T-cell (primary cell): ENCODE measurements around the gene LDLRAD1. TPM values are rescaled to one million over a fixed set of nuclear protein-coding genes. Genes with fewer than 3 reads are reported as not detected.
"Not testable (repeated sequence)": the region's sequence is repeated elsewhere in the genome, so short reads cannot be mapped to it uniquely, and the experiment has no call there.

Experiments used
- ATAC-seq, 4 experiments: fragments of 200-7000 bp in 3 of 4; fragments of 150-1000 bp in 1 of 4; cut with Tn5 transposase; replicated peaks in 1 of 4; 1 replicate in 3 of 4; 2 replicates in 1 of 4; pipeline ENCODE4 v1.10.0; 2021; ENCODE audit warnings: moderate library complexity in 3 of 4, mild to moderate bottlenecking in 2 of 4, moderate number of reproducible peaks in 1 of 4
- CTCF ChIA-PET, 2 donors: fragments of 300-600 bp; sonication (Branson Sonifier 250); formaldehyde crosslinking; loops; one replicate each; lab custom pipeline; 2022; ENCODE audit warnings: antibody characterized with exemption in 2 of 2; lab: Charles Lee
- POLR2A ChIA-PET, 2 donors: fragments of 300-600 bp; sonication (Branson Sonifier 250); formaldehyde crosslinking; loops; one replicate each; lab custom pipeline; 2022; ENCODE audit warnings: antibody characterized with exemption in 2 of 2; lab: Charles Lee
- DNase-seq, 35 experiments: peaks; one replicate each; pipeline versions ENCODE4 v3.0.0 to v3.0.0-alpha.2; 2013 to 2023
- H3K27ac ChIP-seq: one replicate; pipeline ENCODE4 v1.5.1; 2013; ENCODE audit warnings: low read length
- H3K27me3 ChIP-seq, 2 experiments: replicated peaks in 1 of 2; 1 replicate in 1 of 2; 2 replicates in 1 of 2; pipeline versions ENCODE4 v1.6.1 to v1.7.0; 2013; ENCODE audit warnings: low read length in 1 of 2, mixed read lengths in 1 of 2; ENCODE audit not compliant: control insufficient read depth in 2 of 2, insufficient read depth in 2 of 2; ENCODE audit errors: extremely low read depth in 1 of 2
- H3K36me3 ChIP-seq, 2 donors: 1 replicate in 1 of 2; 2 replicates in 1 of 2; pipeline versions ENCODE4 v1.6.1 to v1.7.0; 2013; ENCODE audit warnings: low read length in 1 of 2; ENCODE audit not compliant: control insufficient read depth in 2 of 2, insufficient read depth in 1 of 2; ENCODE audit errors: extremely low read depth in 1 of 2
- H3K4me1 ChIP-seq, 2 experiments: 1 replicate in 1 of 2; 2 replicates in 1 of 2; pipeline versions ENCODE4 v1.6.1 to v1.7.0; 2013; ENCODE audit warnings: low read length in 2 of 2, mixed read lengths in 1 of 2; ENCODE audit not compliant: insufficient read depth in 2 of 2, control insufficient read depth in 1 of 2; ENCODE audit errors: extremely low read depth in 1 of 2
- H3K4me3 ChIP-seq, 2 donors: 1 replicate in 1 of 2; 2 replicates in 1 of 2; pipeline versions ENCODE4 v1.5.1 to v1.7.0; 2013; ENCODE audit warnings: mild to moderate bottlenecking in 2 of 2, low read length in 1 of 2, moderate library complexity in 1 of 2; ENCODE audit not compliant: control insufficient read depth in 1 of 2; ENCODE audit errors: extremely low read depth in 1 of 2
- H3K9me3 ChIP-seq: 2 replicates; pipeline ENCODE4 v1.7.0; 2013
- H3K27ac Mint-ChIP-seq, 2 donors: one replicate each; pipeline ENCODE4 v1.8.0; 2020 to 2021; ENCODE audit warnings: mild to moderate bottlenecking in 2 of 2, mixed read lengths in 2 of 2
- H3K27me3 Mint-ChIP-seq, 2 donors: one replicate each; pipeline ENCODE4 v1.8.0; 2021 to 2022; ENCODE audit warnings: mixed read lengths in 2 of 2
- H3K36me3 Mint-ChIP-seq: one replicate; pipeline ENCODE4 v1.8.0; 2021; ENCODE audit warnings: mixed read lengths
- H3K4me1 Mint-ChIP-seq, 3 donors: one replicate each; pipeline ENCODE4 v1.8.0; 2020 to 2022; ENCODE audit warnings: mixed read lengths in 3 of 3, mild to moderate bottlenecking in 1 of 3
- H3K4me3 Mint-ChIP-seq, 3 donors: one replicate each; pipeline ENCODE4 v1.8.0; 2020 to 2022; ENCODE audit warnings: mild to moderate bottlenecking in 3 of 3, mixed read lengths in 3 of 3, moderate library complexity in 3 of 3
- H3K9me3 Mint-ChIP-seq, 3 donors: one replicate each; pipeline ENCODE4 v1.8.0; 2020 to 2022; ENCODE audit warnings: mixed read lengths in 3 of 3
- WGBS: methylation state at CpG from one replicate; pipeline ENCODE4 v1.1.5; 2013; ENCODE audit warnings: missing lambda C conversion rate; ENCODE audit not compliant: insufficient coverage; 5-methylcytosine and 5-hydroxymethylcytosine counted together
- total RNA-seq, 35 experiments: library from RNA in 6 of 35; stranded (reverse) in 6 of 35; fragments of 120-200 nt in 1 of 35; gene quantifications; one replicate each; pipeline versions ENCODE4 v1.2.1 to v1.2.4 and lab custom pipeline; 2013 to 2026

The LDLRAD1 gene
- total RNA-seq, 5 donors from 2014 or later (not counting 1 experiment from before 2014, with no cell fraction given) = not detected

DNA sequence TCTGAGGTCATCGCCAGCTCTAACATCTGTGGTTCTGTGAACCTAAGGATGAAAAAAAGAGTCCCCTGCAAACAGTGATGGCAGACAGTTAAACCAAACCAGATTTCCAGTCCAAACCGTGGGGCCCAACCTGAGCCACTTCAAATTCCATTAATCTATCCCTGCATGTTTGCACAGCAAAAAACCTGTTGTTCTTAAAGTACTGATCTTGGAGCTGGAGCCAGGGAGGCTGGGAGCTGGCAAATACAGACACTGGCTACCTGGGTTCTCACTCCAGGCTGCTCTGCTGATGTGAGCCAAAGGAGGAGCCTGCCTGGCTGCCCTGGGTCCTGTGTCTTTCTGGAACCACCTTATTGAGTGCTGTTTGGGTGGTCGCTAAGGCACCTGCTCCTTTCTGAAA, 16.4 kb downstream of the LDLRAD1 start:
- Histone ChIP-seq H3K27me3 (peaks cover 0 to 6% of the 10 kb centered on the region in 2 experiments), H3K36me3 (no peaks in the 10 kb centered on the region), H3K9me3 (no peaks in the 10 kb centered on the region), H3K4me3 (no peak overlapping the region), H3K4me1 (no peaks in the 10 kb centered on the region), H3K27ac (no peak overlapping the region)
- no peaks in the 10 kb centered on the region for H3K36me3 Mint-ChIP-seq
- ChIA-PET CTCF (no interaction called here), POLR2A (no interaction called here)
- DNase-seq (no peak), ATAC-seq (no peak)
- no peak overlapping the region for H3K27ac Mint-ChIP-seq
- 100% methylated on average over 1 of the region's 3 CpGs for WGBS
- no peaks in the 10 kb centered on the region for H3K4me1 Mint-ChIP-seq
- H3K9me3 Mint-ChIP-seq = no peaks in the 10 kb centered on the region
- no peak overlapping the region for H3K4me3 Mint-ChIP-seq
- H3K27me3 Mint-ChIP-seq = peaks cover 3% of the 10 kb centered on the region in 2 donors

GRCh38 chr1:53999920-54000319, 18.1 kb downstream of the LDLRAD1 start:
- DNase-seq = no peak
- Histone ChIP-seq H3K9me3 (no peaks in the 10 kb centered on the region), H3K27ac (no peak overlapping the region), H3K4me1 (no peaks in the 10 kb centered on the region), H3K36me3 (no peaks in the 10 kb centered on the region), H3K4me3 (no peak overlapping the region), H3K27me3 (peaks cover 0 to 6% of the 10 kb centered on the region in 2 experiments)
- Mint-ChIP-seq H3K4me1 (no peaks in the 10 kb centered on the region), H3K9me3 (no peaks in the 10 kb centered on the region), H3K36me3 (no peaks in the 10 kb centered on the region), H3K27ac (no peak overlapping the region), H3K4me3 (no peak overlapping the region), H3K27me3 (no peaks in the 10 kb centered on the region)
- ChIA-PET CTCF (no interaction called here), POLR2A (no interaction called here)
- ATAC-seq = no peak

GRCh38 chr1:53998223-53998622, 19.8 kb downstream of the LDLRAD1 start:
- Mint-ChIP-seq H3K4me1 (no peaks in the 10 kb centered on the region), H3K4me3 (no peak overlapping the region), H3K27ac (no peak overlapping the region), H3K27me3 (no peaks in the 10 kb centered on the region), H3K9me3 (no peaks in the 10 kb centered on the region), H3K36me3 (no peaks in the 10 kb centered on the region)
- no peaks in the 10 kb centered on the region for H3K36me3 ChIP-seq
- no peak overlapping the region for H3K4me3 ChIP-seq
- peaks cover 0 to 6% of the 10 kb centered on the region in 2 experiments for H3K27me3 ChIP-seq
- H3K9me3 ChIP-seq = no peaks in the 10 kb centered on the region
- POLR2A ChIA-PET = no interaction called here
- H3K4me1 ChIP-seq = no peaks in the 10 kb centered on the region
- WGBS = 67% methylated on average over 1 of the region's 1 CpG
- H3K27ac ChIP-seq = no peak overlapping the region
- CTCF ChIA-PET = no interaction called here
- no peak for DNase-seq
- no peak for ATAC-seq

DNA sequence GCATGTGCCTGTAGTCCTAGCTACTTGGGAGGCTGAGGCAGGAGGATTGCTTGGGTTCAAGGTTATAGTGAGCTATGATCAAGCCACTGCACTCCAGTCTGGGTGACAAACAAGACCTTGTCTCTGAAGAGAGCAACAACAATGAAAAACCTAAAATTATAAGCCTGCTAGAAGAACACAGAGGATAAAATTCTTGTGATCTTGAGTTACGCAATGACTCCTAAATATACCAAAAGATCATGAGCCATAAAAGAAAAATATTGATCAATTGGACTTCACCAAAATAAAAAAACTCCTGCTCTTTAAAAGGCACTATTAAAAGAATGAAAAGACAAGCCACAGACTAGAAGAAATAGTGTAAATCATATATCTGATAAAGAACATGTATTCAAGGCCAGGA, 22.3 kb downstream of the LDLRAD1 start:
- ChIA-PET POLR2A (no interaction called here), CTCF (no interaction called here)
- H3K36me3 ChIP-seq = no peaks in the 10 kb centered on the region
- H3K27ac Mint-ChIP-seq = no peak overlapping the region
- WGBS = no CpG with 5 or more reads among the region's 1 CpG
- H3K9me3 Mint-ChIP-seq = no peaks in the 10 kb centered on the region
- H3K4me3 ChIP-seq = no peak overlapping the region
- H3K4me3 Mint-ChIP-seq = no peak overlapping the region
- H3K4me1 Mint-ChIP-seq = no peaks in the 10 kb centered on the region
- no peaks in the 10 kb centered on the region for H3K27me3 Mint-ChIP-seq
- H3K27ac ChIP-seq = no peak overlapping the region
- no peaks in the 10 kb centered on the region for H3K9me3 ChIP-seq
- ATAC-seq = no peak
- peaks cover 0 to 2% of the 10 kb centered on the region in 2 experiments for H3K27me3 ChIP-seq
- H3K4me1 ChIP-seq = no peaks in the 10 kb centered on the region
- DNase-seq = no peak
- H3K36me3 Mint-ChIP-seq = no peaks in the 10 kb centered on the region

DNA sequence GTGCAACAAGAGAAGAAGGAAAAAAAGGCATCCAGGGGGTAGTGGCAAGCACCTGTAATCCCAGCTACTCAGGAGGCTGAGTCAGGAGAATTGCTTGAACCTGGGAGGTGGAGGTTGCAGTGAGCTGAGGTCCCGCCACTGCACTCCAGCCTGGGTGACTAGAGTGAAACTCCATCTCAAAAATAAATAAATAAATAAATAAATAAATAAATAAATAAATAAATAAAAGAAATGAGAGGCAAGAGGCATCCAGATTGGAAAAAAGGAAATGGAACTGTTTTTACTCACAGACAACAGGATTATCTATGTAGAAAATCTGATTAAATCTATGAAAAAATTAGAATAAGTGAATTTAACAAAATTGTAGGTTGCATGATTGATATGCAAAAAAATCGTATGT, 23.5 kb downstream of the LDLRAD1 start:
- H3K27me3 ChIP-seq, H3K9me3 ChIP-seq, H3K9me3 Mint-ChIP-seq, ATAC-seq, H3K4me1 Mint-ChIP-seq, H3K4me1 ChIP-seq, H3K4me3 Mint-ChIP-seq, H3K27ac ChIP-seq, DNase-seq, H3K27me3 Mint-ChIP-seq, H3K36me3 ChIP-seq, H3K27ac Mint-ChIP-seq, H3K36me3 Mint-ChIP-seq, H3K4me3 ChIP-seq, CTCF ChIA-PET: not testable (repeated sequence)
- POLR2A ChIA-PET = interaction anchor here in 1 of 2 donors (0.6 kb wide), 1 partner anchor 58 kb away, joined by 7 read pairs; no protein-coding TSS in a partner anchor
- WGBS = no CpG with 5 or more reads among the region's 2 CpGs

GRCh38 chr1:53992085-53992874, 25.7 kb downstream of the LDLRAD1 start:
- Histone ChIP-seq H3K4me1 (no peaks in the 10 kb centered on the region), H3K36me3 (no peaks in the 10 kb centered on the region), H3K9me3 (no peaks in the 10 kb centered on the region), H3K4me3 (no peak overlapping the region), H3K27ac (no peak overlapping the region), H3K27me3 (peaks cover 0 to 2% of the 10 kb centered on the region in 2 experiments)
- WGBS = 71% methylated on average over 3 of the region's 4 CpGs
- Mint-ChIP-seq H3K9me3 (no peaks in the 10 kb centered on the region), H3K4me3 (no peak overlapping the region), H3K4me1 (peaks cover 2 to 5% (median 5%) of the 10 kb centered on the region in 3 donors), H3K27ac (no peak overlapping the region), H3K36me3 (no peaks in the 10 kb centered on the region), H3K27me3 (no peaks in the 10 kb centered on the region)
- POLR2A ChIA-PET = interaction anchor here in 1 of 2 donors (0.6 kb wide), 1 partner anchor 1900 kb away, joined by 5 read pairs; no protein-coding TSS in a partner anchor
- DNase-seq = no peak
- ATAC-seq = no peak
- CTCF ChIA-PET = no interaction called here
